Breast epithelium (tissue), 4 donors: ENCODE measurements around the gene RINL. TPM values are rescaled to one million over a fixed set of nuclear protein-coding genes. Genes with fewer than 3 reads are reported as not detected.
"Not testable (repeated sequence)": the region's sequence is repeated elsewhere in the genome, so short reads cannot be mapped to it uniquely, and the experiment has no call there.

ENCODE experiments used
- DNase-seq, 2 donors: peaks; one replicate each; pipeline ENCODE4 v3.0.0-alpha.2; 2019; ENCODE audit warnings: low spot score in 2 of 2
- H3K27ac ChIP-seq, 2 donors: fragments of 200-600 bp; sonication (generic) in 1 of 2; one replicate each; pipeline ENCODE4 v1.5.1; 2016 to 2019; ENCODE audit warnings: mild to moderate bottlenecking in 1 of 2
- H3K27me3 ChIP-seq, 2 donors: fragments of 200-600 bp; sonication (generic) in 1 of 2; one replicate each; pipeline versions ENCODE4 v1.5.1 to v1.6.0; 2017 to 2019; ENCODE audit warnings: control low read depth in 1 of 2, mild to moderate bottlenecking in 1 of 2
- H3K36me3 ChIP-seq: fragments of 200-600 bp; one replicate; pipeline ENCODE4 v1.5.1; 2019
- H3K4me1 ChIP-seq, 2 donors: fragments of 200-600 bp; sonication (generic); one replicate each; pipeline ENCODE4 v1.5.1; 2016 to 2019; ENCODE audit warnings: control low read depth in 1 of 2
- H3K4me3 ChIP-seq, 3 donors: fragments of 200-600 bp; sonication (generic); 1 replicate in 2 of 3; 2 replicates in 1 of 3; pipeline ENCODE4 v1.5.1; 2016 to 2019; ENCODE audit warnings: mild to moderate bottlenecking in 3 of 3, moderate library complexity in 2 of 3
- H3K9me3 ChIP-seq, 2 donors: fragments of 200-600 bp; sonication (generic) in 1 of 2; one replicate each; pipeline ENCODE4 v1.5.1; 2016 to 2019; ENCODE audit warnings: control low read depth in 1 of 2
- CTCF ChIP-seq, 3 donors: fragments of 450-650 bp; IDR thresholded peaks; one replicate each; pipeline ENCODE4 v1.5.1; 2016 to 2017; ENCODE audit warnings: antibody characterized with exemption in 3 of 3, mild to moderate bottlenecking in 3 of 3, moderate library complexity in 3 of 3
- POLR2A ChIP-seq: fragments of 450-650 bp; IDR thresholded peaks from one replicate; pipeline ENCODE4 v1.6.1; 2016; ENCODE audit warnings: antibody characterized with exemption, mild to moderate bottlenecking, moderate library complexity
- POLR2AphosphoS5 ChIP-seq, 3 donors: sonication (generic); formaldehyde crosslinking; IDR thresholded peaks; one replicate each; pipeline ENCODE4 v1.6.1; 2017; ENCODE audit warnings: antibody characterized with exemption in 3 of 3
- intact Hi-C: fragments of 100-400 bp; cut with DNase I; formaldehyde crosslinking; loops from one replicate; pipeline ENCODE4 v1.15.1; 2023; ENCODE audit warnings: low total_unique reads
- total RNA-seq, 3 donors: library from RNA; depleted of rRNA; stranded (reverse); fragments of >200 nt; gene quantifications; one replicate each; pipeline ENCODE4 v1.1.0, GENCODE V29; 2016

The RINL gene
- total RNA-seq, 3 donors from 2014 or later = 4.5 to 13.0 (median 12.8) TPM

DNA sequence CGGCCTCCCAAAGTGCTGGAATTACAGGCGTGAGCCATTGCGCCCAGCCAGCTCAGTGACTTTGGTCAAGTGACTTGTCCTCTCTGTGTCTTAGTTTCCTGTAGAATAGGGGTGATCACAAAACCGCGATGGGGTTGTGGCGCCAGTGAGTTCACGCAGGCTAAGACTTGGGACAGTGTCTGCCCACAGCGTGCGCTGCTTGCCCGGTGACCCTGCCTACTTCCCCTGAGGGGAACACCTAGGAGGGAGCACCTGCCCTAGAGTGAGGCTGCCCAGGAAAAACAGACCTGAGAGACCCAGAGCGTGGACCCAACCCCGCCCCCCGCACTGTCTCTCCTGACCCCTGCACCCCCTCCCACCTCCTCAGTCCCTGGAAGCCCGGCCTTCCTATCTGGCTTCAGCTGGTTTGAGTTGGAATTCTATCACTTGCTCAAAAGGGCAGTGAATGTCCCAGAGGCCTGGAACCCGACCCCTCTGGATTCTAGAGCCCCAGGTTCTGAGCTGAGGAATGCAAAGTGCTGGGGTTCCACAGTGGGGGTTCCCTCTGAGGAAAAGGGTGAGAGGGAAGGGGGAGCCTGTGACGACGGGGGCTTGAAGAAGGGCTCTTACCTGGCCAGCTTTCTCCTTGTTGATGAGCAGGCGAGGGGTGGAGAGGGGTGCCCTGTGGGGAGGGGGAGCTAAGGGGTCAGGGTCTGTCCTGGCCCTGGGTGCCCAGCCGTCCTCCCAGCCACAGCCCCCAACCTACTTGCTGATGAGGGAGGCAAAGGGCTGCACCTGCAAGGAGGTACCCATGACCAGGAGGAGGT is 2.2 kb upstream of the RINL start:
- intact Hi-C loops = no loop called here
- TF ChIP-seq POLR2AphosphoS5 (IDR thresholded peaks at IDR 0.05) (no peak), CTCF (IDR thresholded peaks at IDR 0.05) (no peak), POLR2A (no peak)
- Histone ChIP-seq H3K4me1 (no peaks in the 10 kb centered on the region), H3K27ac (no peak overlapping the region), H3K36me3 (no peaks in the 10 kb centered on the region), H3K4me3 (no peak overlapping the region), H3K27me3 (no peaks in the 10 kb centered on the region), H3K9me3 (no peaks in the 10 kb centered on the region)
- DNase-seq = no peak

- Histone ChIP-seq H3K27ac (no peak overlapping the region), H3K4me3 (no peak overlapping the region), H3K36me3 (no peaks in the 10 kb centered on the region), H3K27me3 (no peaks in the 10 kb centered on the region), H3K9me3 (no peaks in the 10 kb centered on the region), H3K4me1 (no peaks in the 10 kb centered on the region)
- no peak for DNase-seq
- TF ChIP-seq POLR2AphosphoS5 (IDR thresholded peaks at IDR 0.05) (no peak), POLR2A (no peak)
- intact Hi-C loops = no loop called here
These were observed 1.3 kb upstream of the RINL start for GRCh38 chr19:38879400-38879751.

GRCh38 chr19:38878575-38879399 is 712 bp upstream of the RINL start:
- DNase-seq = no peak
- Histone ChIP-seq H3K36me3 (no peaks in the 10 kb centered on the region), H3K4me3 (no peak overlapping the region), H3K4me1 (no peaks in the 10 kb centered on the region), H3K27ac (peak overlapping the region; percentile 61 to 70), H3K9me3 (no peaks in the 10 kb centered on the region), H3K27me3 (no peaks in the 10 kb centered on the region)
- intact Hi-C loops = no loop called here
- no peak for TF ChIP-seq CTCF (IDR thresholded peaks at IDR 0.05)
- TF ChIP-seq POLR2AphosphoS5 (IDR thresholded peaks at IDR 0.05) = no peak

DNA sequence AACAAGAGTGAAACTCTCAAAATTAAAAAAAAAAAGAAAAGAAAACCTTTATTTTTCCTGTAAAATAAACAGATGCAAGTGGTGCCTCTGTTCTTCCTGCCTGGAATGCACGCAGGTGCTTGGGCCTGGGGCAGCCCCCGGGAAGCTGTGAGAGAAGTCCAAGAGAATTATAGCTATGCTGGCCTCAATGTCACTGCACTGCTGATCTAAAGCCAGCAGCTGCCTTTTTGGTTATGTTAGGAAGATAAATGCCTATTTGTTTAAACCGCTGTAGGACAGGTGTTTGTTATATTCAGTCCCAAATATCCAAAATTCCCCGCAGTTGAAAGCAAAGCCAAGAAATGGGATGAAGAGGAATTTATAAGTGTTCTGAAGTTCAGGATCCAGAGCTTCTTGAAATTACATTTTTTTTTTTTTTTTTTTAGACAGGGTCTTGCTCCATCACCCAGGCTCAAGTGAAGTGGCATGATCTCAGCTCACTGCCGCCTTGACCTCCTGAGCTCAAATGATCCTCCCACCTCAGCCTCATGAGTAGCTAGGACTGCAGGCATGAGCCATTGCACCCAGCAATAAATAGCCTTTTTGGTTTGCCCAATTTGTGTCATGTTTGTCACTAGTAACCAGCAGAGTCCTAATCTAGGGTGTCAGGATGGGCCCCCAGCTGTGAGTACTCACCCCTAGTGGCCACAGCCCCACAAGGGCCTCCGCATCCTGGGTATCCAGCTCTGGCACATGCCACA is 2.2 kb downstream of the RINL start:
- no peaks in the 10 kb centered on the region for H3K27me3 ChIP-seq
- no peak overlapping the region for H3K4me3 ChIP-seq
- no peak overlapping the region for H3K27ac ChIP-seq
- H3K36me3 ChIP-seq = no peaks in the 10 kb centered on the region
- H3K4me1 ChIP-seq = no peaks in the 10 kb centered on the region
- TF ChIP-seq POLR2A (no peak), CTCF (IDR thresholded peaks at IDR 0.05) (no peak), POLR2AphosphoS5 (IDR thresholded peaks at IDR 0.05) (no peak)
- no peak for DNase-seq
- no peaks in the 10 kb centered on the region for H3K9me3 ChIP-seq
- intact Hi-C loops = no loop called here

DNA sequence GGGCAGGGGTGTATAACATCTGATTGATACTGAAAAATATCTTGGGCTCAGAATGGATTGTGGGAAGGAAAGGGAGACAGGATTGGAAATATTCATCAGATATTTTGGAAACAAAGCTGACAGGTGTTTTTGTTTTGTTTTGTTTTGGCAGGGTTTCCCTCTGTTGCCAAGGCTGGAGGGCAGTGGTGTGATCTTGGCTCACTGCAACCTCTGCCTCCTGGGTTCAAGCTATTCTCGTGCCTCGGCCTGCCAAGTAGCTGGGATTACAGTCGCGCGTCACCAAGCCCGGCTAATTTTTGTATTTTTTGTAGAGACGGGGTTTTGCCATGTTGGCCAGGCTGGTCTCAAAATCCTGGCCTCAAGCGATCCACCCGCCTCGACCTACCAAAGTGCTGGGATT is 4.7 kb downstream of the RINL start:
- H3K4me3 ChIP-seq, H3K4me1 ChIP-seq, intact Hi-C loops, H3K9me3 ChIP-seq, H3K36me3 ChIP-seq, H3K27me3 ChIP-seq: not testable (repeated sequence)
- H3K27ac ChIP-seq = peak overlapping the region; percentile 36 to 38
- peak in 1 of 2 donors; percentile 57 for DNase-seq

DNA sequence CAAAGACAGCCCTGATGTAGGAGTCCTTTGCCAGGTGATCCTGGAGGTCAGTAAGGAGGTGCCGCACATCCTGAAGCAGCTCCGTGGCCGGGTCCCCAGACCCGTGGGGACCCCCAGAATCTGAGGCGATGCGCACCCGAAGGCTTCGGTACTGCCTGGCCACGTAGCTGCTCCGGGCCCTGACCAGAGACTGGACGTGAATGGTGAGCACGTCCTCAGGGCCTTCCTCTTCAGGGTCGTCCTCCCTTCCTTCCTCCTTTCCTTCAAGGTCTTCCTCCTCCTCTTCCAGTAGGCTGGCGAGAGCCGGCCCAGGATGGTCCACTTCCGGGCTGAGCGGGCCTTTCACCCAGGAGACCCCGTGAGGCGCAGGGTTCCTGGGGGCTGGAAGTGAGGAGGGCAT is 7.5 kb downstream of the RINL start:
- Histone ChIP-seq H3K36me3 (no peaks in the 10 kb centered on the region), H3K4me3 (peak overlapping the region in 2 of 3 donors; percentile 62), H3K9me3 (no peaks in the 10 kb centered on the region), H3K4me1 (no peaks in the 10 kb centered on the region), H3K27me3 (no peaks in the 10 kb centered on the region), H3K27ac (peak overlapping the region in 1 of 2 donors; percentile 69)
- no peak for TF ChIP-seq POLR2AphosphoS5 (IDR thresholded peaks at IDR 0.05)
- no peak for TF ChIP-seq POLR2A
- no peak for TF ChIP-seq CTCF (IDR thresholded peaks at IDR 0.05)
- intact Hi-C loops = no loop called here
- no peak for DNase-seq
